Esophagus muscularis mucosa (tissue), 4 donors: ENCODE measurements around the gene KIF16B. TPM values are rescaled to one million over a fixed set of nuclear protein-coding genes. Genes with fewer than 3 reads are reported as not detected.
A peak's percentile ranks its signal among the peaks of the same experiment; 100 is the strongest.

Experiments used
- DNase-seq: peaks from one replicate; pipeline ENCODE4 v3.0.0-alpha.2; 2017; ENCODE audit errors: extremely low spot score
- H3K27ac ChIP-seq, 4 donors: fragments of 200-600 bp; sonication (generic); replicated peaks in 1 of 4; 1 replicate in 3 of 4; 2 replicates in 1 of 4; pipeline ENCODE4 v1.5.1; 2016 to 2019; ENCODE audit warnings: mild to moderate bottlenecking in 1 of 4
- H3K27me3 ChIP-seq, 4 donors: fragments of 200-600 bp; sonication (generic); one replicate each; pipeline versions ENCODE4 v1.5.1 to v1.6.0; 2016 to 2019
- H3K36me3 ChIP-seq, 4 donors: fragments of 200-600 bp; sonication (generic); one replicate each; pipeline ENCODE4 v1.5.1; 2016 to 2019
- H3K4me1 ChIP-seq, 4 donors: fragments of 200-600 bp; sonication (generic); one replicate each; pipeline ENCODE4 v1.5.1; 2016 to 2019
- H3K4me3 ChIP-seq, 4 donors: fragments of 200-600 bp; sonication (generic); 1 replicate in 2 of 4; 2 replicates in 2 of 4; pipeline ENCODE4 v1.5.1; 2016 to 2019; ENCODE audit warnings: mild to moderate bottlenecking in 4 of 4, moderate library complexity in 1 of 4
- H3K9me3 ChIP-seq, 4 donors: fragments of 200-600 bp; sonication (generic); 1 replicate in 3 of 4; 2 replicates in 1 of 4; pipeline ENCODE4 v1.5.1; 2016 to 2019
- EP300 ChIP-seq: sonication (generic); formaldehyde crosslinking; IDR thresholded peaks from one replicate; pipeline ENCODE4 v1.6.1; 2017; ENCODE audit warnings: antibody characterized with exemption
- POLR2A ChIP-seq: fragments of 450-650 bp; IDR thresholded peaks from one replicate; pipeline ENCODE4 v1.6.1; 2017; ENCODE audit warnings: antibody characterized with exemption, moderate library complexity, mild to moderate bottlenecking, low read depth
- POLR2AphosphoS5 ChIP-seq, 2 donors: sonication (generic); formaldehyde crosslinking; IDR thresholded peaks; one replicate each; pipeline ENCODE4 v1.6.1; 2017; ENCODE audit warnings: antibody characterized with exemption in 2 of 2
- WGBS: methylation state at CpG from one replicate; pipeline ENCODE4 v1.1.5; 2018; 5-methylcytosine and 5-hydroxymethylcytosine counted together
- intact Hi-C: fragments of 100-400 bp; cut with DNase I; formaldehyde crosslinking; loops from one replicate; pipeline ENCODE4 v1.15.1; 2023
- total RNA-seq, 4 donors: library from RNA; depleted of rRNA; stranded (reverse); fragments of >200 nt; gene quantifications; one replicate each; pipeline versions ENCODE4 v1.1.0 to v1.2.1, GENCODE V29; 2016
- TF ChIP-seq, protein P1 (sequence below), 3 experiments: fragments of 200-600 bp in 2 of 3; fragments of 450-650 bp in 1 of 3; sonication (generic) in 2 of 3; IDR thresholded peaks; one replicate each; pipeline ENCODE4 v1.5.1; 2017 to 2019; ENCODE audit warnings: antibody characterized with exemption in 3 of 3, mild to moderate bottlenecking in 2 of 3, moderate library complexity in 1 of 3

The KIF16B gene
- total RNA-seq, 4 donors from 2014 or later = 15.4 to 21.1 (median 19.3) TPM

GRCh38 chr20:16394784-16395183 is 178.5 kb downstream of the KIF16B start:
- Histone ChIP-seq H3K36me3 (peaks cover 0 to 14% (median 9%) of the 10 kb centered on the region in 4 donors), H3K4me1 (peaks cover 13 to 17% (median 14%) of the 10 kb centered on the region in 4 donors), H3K27ac (no peak overlapping the region), H3K9me3 (no peaks in the 10 kb centered on the region), H3K4me3 (no peak overlapping the region), H3K27me3 (no peaks in the 10 kb centered on the region)
- 71% methylated on average over 4 of the region's 4 CpGs for WGBS
- DNase-seq = peak; percentile 21
- intact Hi-C loops = no loop called here
- no peak for TF ChIP-seq POLR2AphosphoS5 (IDR thresholded peaks at IDR 0.05)
- no peak for TF ChIP-seq EP300
- TF ChIP-seq POLR2A = no peak
- TF ChIP-seq, protein P1, sequence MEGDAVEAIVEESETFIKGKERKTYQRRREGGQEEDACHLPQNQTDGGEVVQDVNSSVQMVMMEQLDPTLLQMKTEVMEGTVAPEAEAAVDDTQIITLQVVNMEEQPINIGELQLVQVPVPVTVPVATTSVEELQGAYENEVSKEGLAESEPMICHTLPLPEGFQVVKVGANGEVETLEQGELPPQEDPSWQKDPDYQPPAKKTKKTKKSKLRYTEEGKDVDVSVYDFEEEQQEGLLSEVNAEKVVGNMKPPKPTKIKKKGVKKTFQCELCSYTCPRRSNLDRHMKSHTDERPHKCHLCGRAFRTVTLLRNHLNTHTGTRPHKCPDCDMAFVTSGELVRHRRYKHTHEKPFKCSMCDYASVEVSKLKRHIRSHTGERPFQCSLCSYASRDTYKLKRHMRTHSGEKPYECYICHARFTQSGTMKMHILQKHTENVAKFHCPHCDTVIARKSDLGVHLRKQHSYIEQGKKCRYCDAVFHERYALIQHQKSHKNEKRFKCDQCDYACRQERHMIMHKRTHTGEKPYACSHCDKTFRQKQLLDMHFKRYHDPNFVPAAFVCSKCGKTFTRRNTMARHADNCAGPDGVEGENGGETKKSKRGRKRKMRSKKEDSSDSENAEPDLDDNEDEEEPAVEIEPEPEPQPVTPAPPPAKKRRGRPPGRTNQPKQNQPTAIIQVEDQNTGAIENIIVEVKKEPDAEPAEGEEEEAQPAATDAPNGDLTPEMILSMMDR (IDR thresholded peaks at IDR 0.05) = no peak

GRCh38 chr20:16393836-16394235 is 179.4 kb downstream of the KIF16B start:
- Histone ChIP-seq H3K9me3 (no peaks in the 10 kb centered on the region), H3K4me1 (peaks cover 13 to 17% (median 14%) of the 10 kb centered on the region in 4 donors), H3K36me3 (peaks cover 0 to 13% (median 5%) of the 10 kb centered on the region in 4 donors), H3K27ac (no peak overlapping the region), H3K4me3 (no peak overlapping the region), H3K27me3 (no peaks in the 10 kb centered on the region)
- DNase-seq = peak; percentile 31
- intact Hi-C loops = no loop called here
- 67% methylated on average over 3 of the region's 3 CpGs for WGBS
- TF ChIP-seq EP300 = no peak
- TF ChIP-seq POLR2A = no peak
- TF ChIP-seq, protein P1 (IDR thresholded peaks at IDR 0.05) = no peak
- TF ChIP-seq POLR2AphosphoS5 (IDR thresholded peaks at IDR 0.05) = no peak

DNA sequence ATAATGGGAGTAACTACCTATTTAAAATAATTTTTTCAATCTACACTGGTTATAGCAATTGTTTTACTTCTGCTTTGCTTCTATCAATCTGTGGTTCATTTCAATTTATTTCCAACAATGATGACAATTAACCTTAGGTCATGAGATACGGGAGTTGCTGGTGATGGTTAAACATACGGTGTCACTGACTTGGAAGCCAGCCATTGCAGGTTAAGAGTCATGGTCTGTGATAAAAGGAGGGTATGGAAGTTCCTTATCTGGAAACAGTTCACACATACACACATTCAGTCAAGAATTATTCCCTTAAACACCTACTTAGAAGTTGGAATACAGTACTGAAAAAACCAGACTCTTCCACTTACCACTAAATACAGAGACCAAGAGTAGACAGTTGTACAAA is 180.0 kb downstream of the KIF16B start:
- H3K4me1 ChIP-seq = peaks cover 13 to 17% (median 14%) of the 10 kb centered on the region in 4 donors
- DNase-seq = no peak
- H3K9me3 ChIP-seq = no peaks in the 10 kb centered on the region
- WGBS = 70% methylated on average over 2 of the region's 2 CpGs
- intact Hi-C loops = no loop called here
- H3K36me3 ChIP-seq = peaks cover 0 to 13% (median 5%) of the 10 kb centered on the region in 4 donors
- TF ChIP-seq POLR2AphosphoS5 (IDR thresholded peaks at IDR 0.05) (no peak), EP300 (no peak), POLR2A (no peak)
- TF ChIP-seq, protein P1 (IDR thresholded peaks at IDR 0.05) = no peak
- no peak overlapping the region for H3K27ac ChIP-seq
- no peaks in the 10 kb centered on the region for H3K27me3 ChIP-seq
- no peak overlapping the region for H3K4me3 ChIP-seq

GRCh38 chr20:16392346-16392745 is 180.9 kb downstream of the KIF16B start:
- Histone ChIP-seq H3K9me3 (no peaks in the 10 kb centered on the region), H3K4me3 (no peak overlapping the region), H3K36me3 (peaks cover 0 to 19% (median 9%) of the 10 kb centered on the region in 4 donors), H3K4me1 (peaks cover 8 to 9% (median 8%) of the 10 kb centered on the region in 4 donors), H3K27ac (no peak overlapping the region), H3K27me3 (no peaks in the 10 kb centered on the region)
- peak; percentile 39 for DNase-seq
- TF ChIP-seq POLR2AphosphoS5 (IDR thresholded peaks at IDR 0.05) (no peak), EP300 (no peak), POLR2A (no peak)
- TF ChIP-seq, protein P1 (IDR thresholded peaks at IDR 0.05) = no peak
- WGBS = 93% methylated on average over 8 of the region's 8 CpGs
- intact Hi-C loops = no loop called here

GRCh38 chr20:16390991-16391390 is 182.3 kb downstream of the KIF16B start:
- Histone ChIP-seq H3K36me3 (peaks cover 0 to 25% (median 10%) of the 10 kb centered on the region in 4 donors), H3K9me3 (no peaks in the 10 kb centered on the region), H3K4me1 (no peaks in the 10 kb centered on the region), H3K4me3 (no peak overlapping the region), H3K27ac (no peak overlapping the region), H3K27me3 (no peaks in the 10 kb centered on the region)
- no peak for TF ChIP-seq POLR2A
- TF ChIP-seq, protein P1 (IDR thresholded peaks at IDR 0.05) = no peak
- TF ChIP-seq POLR2AphosphoS5 (IDR thresholded peaks at IDR 0.05) = no peak
- no peak for TF ChIP-seq EP300
- 73% methylated on average over 4 of the region's 4 CpGs for WGBS
- intact Hi-C loops = no loop called here
- no peak for DNase-seq
